ENCODE data around the gene SERPINB6. TPM values are rescaled to one million over a fixed set of nuclear protein-coding genes. Genes with fewer than 3 reads are reported as not detected.

SERPINB6 gene
- total RNA-seq, 1 donor from 2014 or later: 186 TPM

- Mint-ChIP-seq H3K9me3 (ENCODE audit: unreplicated experiment) (no peaks in the 10 kb centered on the region), H3K36me3 (ENCODE audit: low read depth, unreplicated experiment) (no peaks in the 10 kb centered on the region), H3K27me3 (ENCODE audit: unreplicated experiment) (peaks cover 5% of the 10 kb centered on the region), H3K4me3 (ENCODE audit: unreplicated experiment) (no peak overlapping the region), H3K4me1 (ENCODE audit: unreplicated experiment) (peaks cover 12% of the 10 kb centered on the region), H3K27ac (ENCODE audit: unreplicated experiment) (no peak overlapping the region)
- no peak for TF ChIP-seq CTCF (IDR thresholded peaks at IDR 0.05; ENCODE audit: unreplicated experiment)
- no peak for DNase-seq (ENCODE audit: low spot score)
Observed at GRCh38 chr6:2940851-2941250, 30.5 kb downstream of the SERPINB6 start.

- DNase-seq (ENCODE audit: low spot score): no peak
- Mint-ChIP-seq H3K27ac (ENCODE audit: unreplicated experiment) (no peak overlapping the region), H3K27me3 (ENCODE audit: unreplicated experiment) (peaks cover 5% of the 10 kb centered on the region), H3K9me3 (ENCODE audit: unreplicated experiment) (no peaks in the 10 kb centered on the region), H3K36me3 (ENCODE audit: low read depth, unreplicated experiment) (no peaks in the 10 kb centered on the region), H3K4me1 (ENCODE audit: unreplicated experiment) (peaks cover 11% of the 10 kb centered on the region), H3K4me3 (ENCODE audit: unreplicated experiment) (no peak overlapping the region)
- TF ChIP-seq CTCF (IDR thresholded peaks at IDR 0.05; ENCODE audit: unreplicated experiment): no peak
Observed at GRCh38 chr6:2940010-2940850, 31.1 kb downstream of the SERPINB6 start.

GRCh38 chr6:2939315-2940009, 31.9 kb downstream of the SERPINB6 start:
- Mint-ChIP-seq H3K4me3 (ENCODE audit: unreplicated experiment) (no peak overlapping the region), H3K27me3 (ENCODE audit: unreplicated experiment) (peaks cover 5% of the 10 kb centered on the region), H3K36me3 (ENCODE audit: low read depth, unreplicated experiment) (no peaks in the 10 kb centered on the region), H3K9me3 (ENCODE audit: unreplicated experiment) (no peaks in the 10 kb centered on the region), H3K27ac (ENCODE audit: unreplicated experiment) (no peak overlapping the region), H3K4me1 (ENCODE audit: unreplicated experiment) (peaks cover 8% of the 10 kb centered on the region)
- no peak for TF ChIP-seq CTCF (IDR thresholded peaks at IDR 0.05; ENCODE audit: unreplicated experiment)
- no peak for DNase-seq (ENCODE audit: low spot score)

- peaks cover 5% of the 10 kb centered on the region for H3K27me3 Mint-ChIP-seq (ENCODE audit: unreplicated experiment)
- no peaks in the 10 kb centered on the region for H3K36me3 Mint-ChIP-seq (ENCODE audit: low read depth, unreplicated experiment)
- no peak overlapping the region for H3K4me3 Mint-ChIP-seq (ENCODE audit: unreplicated experiment)
- no peak for TF ChIP-seq CTCF (IDR thresholded peaks at IDR 0.05; ENCODE audit: unreplicated experiment)
- H3K27ac Mint-ChIP-seq (ENCODE audit: unreplicated experiment): no peak overlapping the region
- H3K4me1 Mint-ChIP-seq (ENCODE audit: unreplicated experiment): peaks cover 8% of the 10 kb centered on the region
- no peaks in the 10 kb centered on the region for H3K9me3 Mint-ChIP-seq (ENCODE audit: unreplicated experiment)
- no peak for DNase-seq (ENCODE audit: low spot score)
Observed at GRCh38 chr6:2938632-2939083, 32.7 kb downstream of the SERPINB6 start.
